Body of pancreas (tissue), 4 donors: ENCODE measurements around the gene TMBIM4.

Experiments
- CTCF ChIP-seq, 7 experiments: fragments of 450-650 bp in 4 of 7; fragments of 200-600 bp in 3 of 7; sonication (generic) in 3 of 7; IDR thresholded peaks; one replicate each; pipeline ENCODE4 v1.5.1; 2016 to 2019; ENCODE audit warnings: antibody characterized with exemption in 7 of 7
- POLR2A ChIP-seq, 3 donors: fragments of 450-650 bp; IDR thresholded peaks; one replicate each; pipeline ENCODE4 v1.6.1; 2016; ENCODE audit warnings: antibody characterized with exemption in 3 of 3, mild to moderate bottlenecking in 2 of 3

GRCh38 chr12:66144791-66145754 is 24.7 kb downstream of the TMBIM4 start:
- TF ChIP-seq CTCF (IDR thresholded peaks at IDR 0.05) = peak in 6 of 7 experiments; percentile 30 to 73 (median 56)
- no peak for TF ChIP-seq POLR2A (IDR thresholded peaks at IDR 0.05)
